Cardiac muscle cell (in vitro differentiated cells and primary cell): Measurements from ENCODE around the gene SERPINE1. TPM values are rescaled to one million over a fixed set of nuclear protein-coding genes. Genes with fewer than 3 reads are reported as not detected.
A peak's percentile ranks its signal among the peaks of the same experiment; 100 is the strongest.
"Not testable (repeated sequence)": the region's sequence is repeated elsewhere in the genome, so short reads cannot be mapped to it uniquely, and the experiment has no call there.

Experiments
- DNase-seq, 2 donors: peaks; one replicate each; pipeline versions ENCODE4 v3.0.0 to v3.0.0-alpha.2; 2010 to 2017; ENCODE audit warnings: low read depth in 1 of 2, low spot score in 1 of 2
- H3K27ac ChIP-seq: fragments of 200-600 bp; sonication (generic); 2 replicates; pipeline ENCODE4 v1.5.1; 2016
- H3K27me3 ChIP-seq: fragments of 200-600 bp; sonication (generic); 2 replicates; pipeline ENCODE4 v1.6.0; 2016; ENCODE audit warnings: control low read depth
- H3K36me3 ChIP-seq: fragments of 200-600 bp; sonication (generic); 2 replicates; pipeline ENCODE4 v1.5.1; 2016; ENCODE audit warnings: control low read depth
- H3K4me1 ChIP-seq: fragments of 200-600 bp; sonication (generic); 2 replicates; pipeline ENCODE4 v1.8.1; 2017; ENCODE audit warnings: low read depth, mild to moderate bottlenecking, mixed run types
- H3K4me3 ChIP-seq: fragments of 200-600 bp; sonication (generic); 2 replicates; pipeline ENCODE4 v1.5.1; 2016; ENCODE audit warnings: mild to moderate bottlenecking
- H3K9me3 ChIP-seq: fragments of 200-600 bp; sonication (generic); 2 replicates; pipeline ENCODE4 v1.5.1; 2017; ENCODE audit warnings: low read depth, mild to moderate bottlenecking, control low read depth
- CTCF ChIP-seq: IDR thresholded peaks from 2 replicates; pipeline ENCODE4 v1.5.1; 2012; ENCODE audit warnings: low read depth, mild to moderate bottlenecking, low read length
- polyA plus RNA-seq: library from polyadenylated mRNA; unstranded; fragments of >200 nt; fragmentation: Nextera tagmentation; extraction: Ambion mirVana; gene quantifications from 2 replicates; pipeline ENCODE4 v1.2.1, GENCODE V29; 2016
- total RNA-seq: library from RNA; depleted of rRNA; stranded (reverse); fragments of >200 nt; gene quantifications from 2 replicates; pipeline ENCODE4 v1.2.3, GENCODE V29; 2016

SERPINE1 gene
- total and polyA plus RNA-seq, 2 experiments from 2014 or later = 1.1 to 1.9 TPM

GRCh38 chr7:101099969-101100781 lies 26.7 kb upstream of the SERPINE1 start:
- H3K36me3 ChIP-seq = no peaks in the 10 kb centered on the region
- H3K27ac ChIP-seq = no peak overlapping the region
- H3K4me3 ChIP-seq = no peak overlapping the region
- H3K4me1 ChIP-seq = no peaks in the 10 kb centered on the region
- no peaks in the 10 kb centered on the region for H3K9me3 ChIP-seq
- DNase-seq = peak; percentile 67 to 99
- TF ChIP-seq CTCF = no peak
- H3K27me3 ChIP-seq = no peaks in the 10 kb centered on the region

- no peak overlapping the region for H3K4me3 ChIP-seq
- no peak for DNase-seq
- no peaks in the 10 kb centered on the region for H3K9me3 ChIP-seq
- H3K4me1 ChIP-seq = no peaks in the 10 kb centered on the region
- no peaks in the 10 kb centered on the region for H3K27me3 ChIP-seq
- no peak overlapping the region for H3K27ac ChIP-seq
- H3K36me3 ChIP-seq = no peaks in the 10 kb centered on the region
- TF ChIP-seq CTCF = no peak
Observed at GRCh38 chr7:101100858-101101847, 25.8 kb upstream of the SERPINE1 start.

- no peak for TF ChIP-seq CTCF
- H3K36me3 ChIP-seq = no peaks in the 10 kb centered on the region
- H3K4me1 ChIP-seq = no peaks in the 10 kb centered on the region
- no peak overlapping the region for H3K4me3 ChIP-seq
- no peaks in the 10 kb centered on the region for H3K9me3 ChIP-seq
- no peaks in the 10 kb centered on the region for H3K27me3 ChIP-seq
- no peak overlapping the region for H3K27ac ChIP-seq
- DNase-seq = no peak
Observed at GRCh38 chr7:101102026-101102425, 24.9 kb upstream of the SERPINE1 start.

GRCh38 chr7:101103701-101104100 lies 23.2 kb upstream of the SERPINE1 start:
- DNase-seq = not testable (repeated sequence)

GRCh38 chr7:101104193-101104713 lies 22.7 kb upstream of the SERPINE1 start:
- H3K36me3 ChIP-seq = no peaks in the 10 kb centered on the region
- TF ChIP-seq CTCF = no peak
- H3K27me3 ChIP-seq = no peaks in the 10 kb centered on the region
- DNase-seq = no peak
- H3K4me1 ChIP-seq = no peaks in the 10 kb centered on the region
- H3K9me3 ChIP-seq = no peaks in the 10 kb centered on the region
- H3K4me3 ChIP-seq = no peak overlapping the region
- H3K27ac ChIP-seq = no peak overlapping the region

More at GRCh38 chr7:101103701-101104100, 23.2 kb upstream of the SERPINE1 start:
- H3K27ac ChIP-seq, H3K4me1 ChIP-seq, H3K9me3 ChIP-seq, H3K27me3 ChIP-seq, H3K4me3 ChIP-seq, H3K36me3 ChIP-seq: not testable (repeated sequence)
